ENCODE data around the gene TBC1D20. TPM values are rescaled to one million over a fixed set of nuclear protein-coding genes. Genes with fewer than 3 reads are reported as not detected.
"Not testable (repeated sequence)": the region's sequence is repeated elsewhere in the genome, so short reads cannot be mapped to it uniquely, and the experiment has no call there.

TBC1D20 gene
- total and polyA plus RNA-seq, 2 donors (not counting 1 experiment from before 2014, with no cell fraction given): 33.9 to 38.3 TPM

DNA sequence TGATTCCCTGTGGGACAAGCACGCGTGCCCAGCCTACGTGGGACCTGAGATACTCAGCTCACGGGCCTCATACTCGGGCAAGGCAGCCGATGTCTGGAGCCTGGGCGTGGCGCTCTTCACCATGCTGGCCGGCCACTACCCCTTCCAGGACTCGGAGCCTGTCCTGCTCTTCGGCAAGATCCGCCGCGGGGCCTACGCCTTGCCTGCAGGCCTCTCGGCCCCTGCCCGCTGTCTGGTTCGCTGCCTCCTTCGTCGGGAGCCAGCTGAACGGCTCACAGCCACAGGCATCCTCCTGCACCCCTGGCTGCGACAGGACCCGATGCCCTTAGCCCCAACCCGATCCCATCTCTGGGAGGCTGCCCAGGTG is 66.1 kb downstream of the TBC1D20 start:
- Histone ChIP-seq H3K79me2 (ENCODE audit: control insufficient read depth, insufficient read depth, low read length) (no peaks in the 10 kb centered on the region), H3K36me3 (ENCODE audit: control insufficient read depth, insufficient read depth, low read length) (peaks cover 18% of the 10 kb centered on the region), H3K4me2 (ENCODE audit: extremely low read depth, insufficient read depth, low read length) (no peak overlapping the region)

DNA sequence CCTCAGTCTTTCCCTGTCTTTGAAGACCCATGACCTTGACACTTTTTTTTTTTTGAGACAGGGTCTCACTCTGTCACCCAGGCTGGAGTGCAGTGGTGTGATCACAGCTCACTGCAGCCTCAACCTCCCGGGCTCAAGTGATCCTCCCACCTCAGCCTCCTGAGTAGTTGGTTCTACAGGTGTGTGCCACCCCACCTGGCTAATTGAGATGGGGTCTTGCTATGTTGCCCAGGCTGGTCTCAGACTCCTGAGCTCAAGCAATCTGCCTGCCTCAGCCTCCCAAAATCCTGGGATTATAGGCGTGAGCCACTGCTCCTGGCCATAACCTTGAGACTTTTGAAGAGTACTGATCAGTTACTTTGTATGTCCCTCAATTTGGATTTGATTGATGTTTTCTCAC is 69.0 kb downstream of the TBC1D20 start:
- not testable (repeated sequence) for H3K27ac ChIP-seq (ENCODE audit: insufficient read depth, low read length); H4K20me1 ChIP-seq (ENCODE audit: control insufficient read depth, extremely low read depth, insufficient read depth, low read length); H3K4me1 ChIP-seq (ENCODE audit: control insufficient read depth, extremely low read depth, insufficient read depth, low read length); H3K9me3 ChIP-seq (ENCODE audit: control insufficient read depth, insufficient read depth, low read depth, low read length); H3K27me3 ChIP-seq (ENCODE audit: control insufficient read depth, insufficient read depth, low read length); DNase-seq (ENCODE audit: low read depth in 2 of 2); H3K9ac ChIP-seq (ENCODE audit: insufficient read depth, low read length); H3K79me2 ChIP-seq (ENCODE audit: control insufficient read depth, insufficient read depth, low read length); H3K4me2 ChIP-seq (ENCODE audit: extremely low read depth, insufficient read depth, low read length); H3K4me3 ChIP-seq (replicated peaks in 1 of 4; ENCODE audit: control extremely low read depth in 1 of 4, insufficient read depth in 1 of 4, low read depth in 3 of 4, low read length in 4 of 4); H2AFZ ChIP-seq (ENCODE audit: low read length)
- peaks cover 21% of the 10 kb centered on the region for H3K36me3 ChIP-seq (ENCODE audit: control insufficient read depth, insufficient read depth, low read length)

More for the DNA sequence above, 66.1 kb downstream of the TBC1D20 start:
- Histone ChIP-seq H3K27me3 (ENCODE audit: control insufficient read depth, insufficient read depth, low read length) (no peaks in the 10 kb centered on the region), H3K9ac (ENCODE audit: insufficient read depth, low read length) (no peak overlapping the region), H3K9me3 (ENCODE audit: control insufficient read depth, insufficient read depth, low read depth, low read length) (no peaks in the 10 kb centered on the region), H3K27ac (ENCODE audit: insufficient read depth, low read length) (no peak overlapping the region), H3K4me3 (replicated peaks in 1 of 4; ENCODE audit: control extremely low read depth in 1 of 4, insufficient read depth in 1 of 4, low read depth in 3 of 4, low read length in 4 of 4) (no peak overlapping the region), H3K4me1 (ENCODE audit: control insufficient read depth, extremely low read depth, insufficient read depth, low read length) (no peaks in the 10 kb centered on the region), H2AFZ (ENCODE audit: low read length) (no peak overlapping the region), H4K20me1 (ENCODE audit: control insufficient read depth, extremely low read depth, insufficient read depth, low read length) (no peaks in the 10 kb centered on the region)
- no peak for DNase-seq (ENCODE audit: low read depth in 2 of 2)
- TF ChIP-seq, protein P1, sequence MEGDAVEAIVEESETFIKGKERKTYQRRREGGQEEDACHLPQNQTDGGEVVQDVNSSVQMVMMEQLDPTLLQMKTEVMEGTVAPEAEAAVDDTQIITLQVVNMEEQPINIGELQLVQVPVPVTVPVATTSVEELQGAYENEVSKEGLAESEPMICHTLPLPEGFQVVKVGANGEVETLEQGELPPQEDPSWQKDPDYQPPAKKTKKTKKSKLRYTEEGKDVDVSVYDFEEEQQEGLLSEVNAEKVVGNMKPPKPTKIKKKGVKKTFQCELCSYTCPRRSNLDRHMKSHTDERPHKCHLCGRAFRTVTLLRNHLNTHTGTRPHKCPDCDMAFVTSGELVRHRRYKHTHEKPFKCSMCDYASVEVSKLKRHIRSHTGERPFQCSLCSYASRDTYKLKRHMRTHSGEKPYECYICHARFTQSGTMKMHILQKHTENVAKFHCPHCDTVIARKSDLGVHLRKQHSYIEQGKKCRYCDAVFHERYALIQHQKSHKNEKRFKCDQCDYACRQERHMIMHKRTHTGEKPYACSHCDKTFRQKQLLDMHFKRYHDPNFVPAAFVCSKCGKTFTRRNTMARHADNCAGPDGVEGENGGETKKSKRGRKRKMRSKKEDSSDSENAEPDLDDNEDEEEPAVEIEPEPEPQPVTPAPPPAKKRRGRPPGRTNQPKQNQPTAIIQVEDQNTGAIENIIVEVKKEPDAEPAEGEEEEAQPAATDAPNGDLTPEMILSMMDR (conservative IDR thresholded peaks at IDR 0.05 in 1 of 2, IDR thresholded peaks at IDR 0.05 in 1 of 2; ENCODE audit: low read depth in 1 of 2, low read length in 2 of 2): no peak
- TF ChIP-seq EZH2 (IDR thresholded peaks at IDR 0.05; ENCODE audit: low read length, missing control alignments): no peak

DNA sequence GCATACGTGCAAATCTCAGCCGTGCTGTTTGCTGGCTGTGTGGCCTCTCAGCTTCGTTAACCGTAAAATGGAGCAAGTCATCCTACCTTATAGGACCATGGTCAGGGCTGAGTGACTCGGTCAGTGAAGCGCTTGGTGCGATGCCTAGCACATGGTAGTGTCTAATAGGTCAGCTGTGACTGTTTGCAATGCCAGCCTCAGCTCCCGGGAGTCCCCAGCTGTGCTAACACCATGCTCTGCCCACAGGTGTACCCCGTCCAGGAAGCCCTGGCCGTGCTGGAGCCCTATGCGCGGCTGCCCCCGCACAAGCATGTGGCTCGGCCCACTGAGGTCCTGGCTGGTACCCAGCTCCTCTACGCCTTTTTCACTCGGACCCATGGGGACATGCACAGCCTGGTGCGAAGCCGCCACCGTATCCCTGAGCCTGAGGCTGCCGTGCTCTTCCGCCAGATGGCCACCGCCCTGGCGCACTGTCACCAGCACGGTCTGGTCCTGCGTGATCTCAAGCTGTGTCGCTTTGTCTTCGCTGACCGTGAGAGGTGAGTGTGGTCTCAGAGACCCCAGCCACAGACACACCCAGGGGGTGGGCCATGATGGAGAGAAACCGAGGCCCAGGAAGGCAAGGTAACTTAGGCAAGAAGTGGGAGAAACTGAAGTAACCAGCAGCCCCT is 71.2 kb downstream of the TBC1D20 start:
- no peaks in the 10 kb centered on the region for H3K4me1 ChIP-seq (ENCODE audit: control insufficient read depth, extremely low read depth, insufficient read depth, low read length)
- no peaks in the 10 kb centered on the region for H3K27me3 ChIP-seq (ENCODE audit: control insufficient read depth, insufficient read depth, low read length)
- no peak overlapping the region for H2AFZ ChIP-seq (ENCODE audit: low read length)
- H4K20me1 ChIP-seq (ENCODE audit: control insufficient read depth, extremely low read depth, insufficient read depth, low read length): no peaks in the 10 kb centered on the region
- H3K79me2 ChIP-seq (ENCODE audit: control insufficient read depth, insufficient read depth, low read length): no peaks in the 10 kb centered on the region
- H3K9ac ChIP-seq (ENCODE audit: insufficient read depth, low read length): no peak overlapping the region
- DNase-seq (ENCODE audit: low read depth in 2 of 2): no peak
- peaks cover 13% of the 10 kb centered on the region for H3K36me3 ChIP-seq (ENCODE audit: control insufficient read depth, insufficient read depth, low read length)
- TF ChIP-seq, protein P1 (conservative IDR thresholded peaks at IDR 0.05 in 1 of 2, IDR thresholded peaks at IDR 0.05 in 1 of 2; ENCODE audit: low read depth in 1 of 2, low read length in 2 of 2): no peak
- no peak for TF ChIP-seq EZH2 (IDR thresholded peaks at IDR 0.05; ENCODE audit: low read length, missing control alignments)
- no peak overlapping the region for H3K4me2 ChIP-seq (ENCODE audit: extremely low read depth, insufficient read depth, low read length)
- no peak overlapping the region for H3K4me3 ChIP-seq (replicated peaks in 1 of 4; ENCODE audit: control extremely low read depth in 1 of 4, insufficient read depth in 1 of 4, low read depth in 3 of 4, low read length in 4 of 4)
- no peak overlapping the region for H3K27ac ChIP-seq (ENCODE audit: insufficient read depth, low read length)
- H3K9me3 ChIP-seq (ENCODE audit: control insufficient read depth, insufficient read depth, low read depth, low read length): no peaks in the 10 kb centered on the region
